ENCODE data around the gene SLC4A8.

DNA sequence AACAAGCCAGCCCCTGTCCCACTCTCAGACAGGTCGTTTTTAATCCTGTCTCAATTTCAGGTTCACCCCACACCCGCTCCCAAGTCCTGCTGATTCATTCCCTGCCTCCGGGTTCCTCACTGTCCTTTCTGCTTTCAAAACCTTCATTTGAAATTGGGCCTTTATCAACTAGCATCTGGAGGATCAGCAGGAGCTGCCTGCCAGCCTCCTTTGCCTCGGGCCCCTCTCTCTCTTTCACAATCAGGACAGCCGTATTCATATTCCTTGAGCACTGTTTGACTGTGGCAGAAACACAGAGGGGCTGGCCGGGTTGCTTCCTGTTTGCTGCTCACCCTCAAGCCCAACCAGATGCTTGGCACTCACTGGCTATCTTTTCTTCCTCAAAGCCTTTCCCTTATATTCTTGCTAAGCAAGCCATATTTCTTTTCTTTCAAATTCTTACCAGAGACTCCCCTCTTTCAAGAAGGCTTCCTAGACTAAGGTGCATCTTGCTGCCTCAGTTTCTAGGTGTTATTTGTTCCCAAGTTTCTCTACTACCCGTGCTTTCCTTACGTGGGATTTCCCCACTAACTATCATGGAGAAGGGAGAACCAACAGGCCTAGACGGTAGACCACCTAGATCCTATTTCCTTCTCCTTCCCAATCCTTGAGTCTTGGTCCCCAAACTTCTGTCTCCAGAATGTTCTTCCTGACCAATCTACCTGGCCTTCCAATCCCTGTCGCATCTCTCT is 36.4 kb upstream of the SLC4A8 start:
- TF ChIP-seq, protein P1, sequence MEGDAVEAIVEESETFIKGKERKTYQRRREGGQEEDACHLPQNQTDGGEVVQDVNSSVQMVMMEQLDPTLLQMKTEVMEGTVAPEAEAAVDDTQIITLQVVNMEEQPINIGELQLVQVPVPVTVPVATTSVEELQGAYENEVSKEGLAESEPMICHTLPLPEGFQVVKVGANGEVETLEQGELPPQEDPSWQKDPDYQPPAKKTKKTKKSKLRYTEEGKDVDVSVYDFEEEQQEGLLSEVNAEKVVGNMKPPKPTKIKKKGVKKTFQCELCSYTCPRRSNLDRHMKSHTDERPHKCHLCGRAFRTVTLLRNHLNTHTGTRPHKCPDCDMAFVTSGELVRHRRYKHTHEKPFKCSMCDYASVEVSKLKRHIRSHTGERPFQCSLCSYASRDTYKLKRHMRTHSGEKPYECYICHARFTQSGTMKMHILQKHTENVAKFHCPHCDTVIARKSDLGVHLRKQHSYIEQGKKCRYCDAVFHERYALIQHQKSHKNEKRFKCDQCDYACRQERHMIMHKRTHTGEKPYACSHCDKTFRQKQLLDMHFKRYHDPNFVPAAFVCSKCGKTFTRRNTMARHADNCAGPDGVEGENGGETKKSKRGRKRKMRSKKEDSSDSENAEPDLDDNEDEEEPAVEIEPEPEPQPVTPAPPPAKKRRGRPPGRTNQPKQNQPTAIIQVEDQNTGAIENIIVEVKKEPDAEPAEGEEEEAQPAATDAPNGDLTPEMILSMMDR (IDR thresholded peaks at IDR 0.05; ENCODE audit: extremely low read depth in 1 of 2, insufficient read depth in 1 of 2, low read depth in 1 of 2, low read length in 2 of 2), result no peak
- no peak for TF ChIP-seq POLR2AphosphoS5 (IDR thresholded peaks at IDR 0.05; ENCODE audit: insufficient read depth, low read depth, low read length)
- no peak for TF ChIP-seq MYC (IDR thresholded peaks at IDR 0.05; ENCODE audit: low read depth, low read length)
- no peak for TF ChIP-seq EZH2 (IDR thresholded peaks at IDR 0.05; ENCODE audit: borderline replicate concordance, low read depth, low read length, severe bottlenecking)
- TF ChIP-seq POLR2A (IDR thresholded peaks at IDR 0.05; ENCODE audit: low read depth, low read length), result no peak
- TF ChIP-seq, protein P2, sequence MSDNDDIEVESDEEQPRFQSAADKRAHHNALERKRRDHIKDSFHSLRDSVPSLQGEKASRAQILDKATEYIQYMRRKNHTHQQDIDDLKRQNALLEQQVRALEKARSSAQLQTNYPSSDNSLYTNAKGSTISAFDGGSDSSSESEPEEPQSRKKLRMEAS (IDR thresholded peaks at IDR 0.05; ENCODE audit: insufficient read depth, insufficient read length), result no peak
- no peak for TF ChIP-seq JUN (IDR thresholded peaks at IDR 0.05; ENCODE audit: borderline replicate concordance, insufficient read depth, insufficient read length, low read depth)
